Right ventricle myocardium superior (tissue), 1 donor: Measurements from ENCODE around the gene DSCAM. TPM values are rescaled to one million over a fixed set of nuclear protein-coding genes. Genes with fewer than 3 reads are reported as not detected.

Experiments used
- ATAC-seq: fragments of 200-7000 bp; cut with Tn5 transposase; one replicate; pipeline ENCODE4 v1.9.1; 2020; ENCODE audit warnings: mild to moderate bottlenecking; ENCODE audit not compliant: poor library complexity
- DNase-seq: peaks from one replicate; pipeline ENCODE4 v3.0.0-alpha.2; 2020
- intact Hi-C: fragments of 100-400 bp; cut with DNase I; formaldehyde crosslinking; loops from one replicate; pipeline ENCODE4 v1.11.2; 2022
- microRNA-seq: library from miRNA; unstranded; fragments of <30 nt; microRNA quantifications from one replicate; pipeline ENCODE4 v1.2.0, GENCODE V29; 2020
- total RNA-seq: library from RNA; stranded (reverse); fragmentation: NEBNext Ultra II Directional; extraction: Animal tissue kit (Norgen Biotek cat#: 25700); gene quantifications from one replicate; pipeline ENCODE4 v1.2.1, GENCODE V29; 2021
- donor health status: DM: no; HTN: yes; CAD: no; lungs with severe emphysema.

The DSCAM gene
- total RNA-seq, 1 donor from 2014 or later, result not detected

DNA sequence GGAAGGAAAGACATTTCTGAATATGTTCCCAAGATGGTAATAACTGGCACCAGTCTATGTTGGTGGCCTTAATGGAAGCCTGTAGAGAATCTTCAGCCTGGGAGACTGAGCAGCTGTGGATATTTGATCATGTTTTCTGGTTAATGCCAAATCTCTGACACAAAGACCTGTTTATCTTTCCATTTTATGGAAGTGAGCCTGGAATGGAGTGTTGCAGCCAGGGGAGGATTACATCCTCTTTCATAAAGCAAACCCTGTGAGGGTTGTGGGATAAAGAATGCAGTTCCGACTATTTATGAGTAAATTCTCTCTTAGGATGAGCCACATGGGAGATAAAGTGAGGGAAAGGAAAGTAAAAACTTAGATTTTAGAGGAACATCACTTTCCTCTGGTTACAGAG, 835.6 kb downstream of the DSCAM start:
- DNase-seq (no peak), ATAC-seq (no peak)
- intact Hi-C loops, result no loop called here

DNA sequence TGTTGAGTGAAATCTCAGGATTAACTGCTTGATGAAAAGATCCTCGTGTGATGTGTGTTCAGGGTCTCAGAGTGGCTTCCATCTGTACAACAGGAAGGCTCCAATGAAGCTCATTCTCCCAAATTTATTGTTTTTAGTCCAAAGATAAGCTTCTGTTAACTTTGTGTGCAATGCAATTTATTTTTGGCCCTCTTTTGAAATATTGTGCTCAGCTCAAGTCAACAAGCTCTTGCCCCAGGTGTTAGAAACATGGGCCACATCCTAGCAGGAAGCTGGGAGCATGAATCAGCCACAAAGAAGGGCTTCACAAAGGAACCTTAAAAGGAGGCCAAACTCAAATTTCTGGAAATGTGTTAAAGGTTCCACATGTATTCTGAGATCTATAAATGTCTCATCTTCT, 844.0 kb downstream of the DSCAM start:
- intact Hi-C loops, result no loop called here
- ATAC-seq (no peak), DNase-seq (no peak)

DNA sequence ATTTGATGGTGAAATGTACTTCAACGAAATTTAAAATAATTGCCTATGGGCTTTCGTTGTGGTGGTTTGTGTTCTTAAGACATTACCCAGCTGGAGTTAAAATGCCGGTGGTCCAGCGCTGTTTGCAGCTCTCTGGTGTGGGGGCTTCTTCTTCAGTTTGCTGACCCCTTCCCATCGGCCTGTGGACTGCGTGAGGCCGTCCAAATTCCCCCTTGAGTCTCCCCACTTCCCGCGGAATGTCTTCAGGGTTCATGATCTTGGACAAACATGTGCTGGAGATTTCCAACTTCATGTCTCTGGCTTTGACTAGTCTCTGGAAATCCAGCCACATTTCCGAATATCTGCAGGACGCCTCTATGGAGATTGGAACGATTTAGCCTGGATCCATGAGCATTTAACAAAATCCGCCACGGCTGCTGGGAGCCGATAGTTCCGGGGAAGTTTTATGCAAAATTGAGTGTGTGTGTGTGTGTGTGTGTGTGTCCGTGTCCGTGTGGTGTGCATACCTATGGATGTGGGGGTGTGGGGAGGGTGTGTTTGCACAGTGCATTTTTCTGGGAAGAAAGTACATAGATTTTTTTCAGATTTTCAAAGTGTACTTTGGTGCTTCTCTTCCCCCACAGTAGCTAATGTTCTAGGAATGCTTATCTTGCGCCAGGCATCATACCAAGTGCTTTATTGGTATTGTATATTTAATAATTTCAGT, 862.5 kb downstream of the DSCAM start:
- intact Hi-C loops, result no loop called here
- DNase-seq, result no peak

DNA sequence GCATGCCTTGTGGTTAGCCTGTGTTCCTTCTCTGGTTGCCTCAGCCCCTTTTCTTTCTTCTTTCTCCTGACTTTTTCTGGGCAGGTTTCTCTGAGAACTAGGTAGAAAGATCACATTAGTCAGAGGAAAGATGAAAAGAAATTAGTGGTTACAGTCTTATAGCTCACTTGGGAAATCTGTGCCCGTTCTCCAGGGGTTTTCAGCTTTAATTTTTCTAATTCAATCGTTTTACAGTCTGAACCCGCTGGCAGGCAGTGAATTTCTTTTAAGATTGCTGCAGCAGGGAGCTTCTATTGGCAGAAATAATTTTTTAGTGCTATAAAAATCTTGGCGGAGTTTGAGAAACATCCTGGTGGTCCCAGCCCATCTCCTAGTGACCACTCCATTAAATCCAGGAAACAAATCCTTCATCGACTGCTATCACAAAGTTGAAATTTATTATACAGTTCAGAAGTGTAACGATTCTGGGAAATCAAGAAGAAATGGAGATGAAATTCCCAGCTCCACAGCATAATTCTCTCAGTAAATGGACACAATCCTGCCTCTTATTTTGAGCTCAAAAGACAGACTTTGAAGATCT, 866.6 kb downstream of the DSCAM start:
- DNase-seq (no peak), ATAC-seq (no peak)
- intact Hi-C loops, result no loop called here

More for the DNA sequence above, 862.5 kb downstream of the DSCAM start:
- no peak for ATAC-seq

DNA sequence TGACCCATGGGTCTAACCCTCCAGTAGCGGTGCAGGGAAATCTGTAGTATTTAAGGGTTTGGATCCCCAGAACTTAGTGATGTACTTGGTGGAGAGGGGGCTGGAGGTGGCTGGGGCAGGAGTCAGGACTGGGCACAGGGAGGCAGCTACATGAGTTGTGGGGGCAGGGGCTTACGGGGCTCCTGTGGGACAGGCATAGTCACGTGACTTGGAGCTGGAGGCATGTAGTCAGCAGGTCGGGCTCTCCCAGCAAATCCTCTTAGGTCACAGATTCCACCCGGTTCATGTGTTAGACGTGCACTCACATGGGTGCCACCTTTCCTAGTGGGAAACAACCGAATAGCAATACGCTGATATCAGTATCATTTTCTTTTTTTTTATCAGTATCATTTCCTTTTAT, 867.6 kb downstream of the DSCAM start:
- intact Hi-C loops, result no loop called here
- ATAC-seq (no peak), DNase-seq (no peak)

DNA sequence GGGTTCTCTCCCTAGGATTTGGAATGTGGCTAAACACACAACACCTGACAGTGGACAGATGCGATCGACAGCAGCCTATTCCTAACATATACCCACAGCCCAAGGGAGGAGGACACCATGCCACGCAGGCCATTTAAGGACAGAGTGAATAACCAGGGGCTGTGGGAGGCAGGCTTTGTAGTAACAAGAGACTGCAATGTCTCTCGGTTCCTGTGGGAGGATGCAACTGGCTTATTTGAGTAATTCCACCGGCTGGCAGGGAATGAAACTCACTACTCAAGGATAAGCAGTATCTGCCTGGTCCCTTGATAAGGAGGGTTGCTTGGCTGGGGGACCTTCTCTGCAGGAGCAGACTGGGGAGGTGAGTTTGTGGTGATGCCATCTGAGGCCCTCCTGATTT, 870.2 kb downstream of the DSCAM start:
- DNase-seq (no peak), ATAC-seq (no peak)
- intact Hi-C loops, result no loop called here

DNA sequence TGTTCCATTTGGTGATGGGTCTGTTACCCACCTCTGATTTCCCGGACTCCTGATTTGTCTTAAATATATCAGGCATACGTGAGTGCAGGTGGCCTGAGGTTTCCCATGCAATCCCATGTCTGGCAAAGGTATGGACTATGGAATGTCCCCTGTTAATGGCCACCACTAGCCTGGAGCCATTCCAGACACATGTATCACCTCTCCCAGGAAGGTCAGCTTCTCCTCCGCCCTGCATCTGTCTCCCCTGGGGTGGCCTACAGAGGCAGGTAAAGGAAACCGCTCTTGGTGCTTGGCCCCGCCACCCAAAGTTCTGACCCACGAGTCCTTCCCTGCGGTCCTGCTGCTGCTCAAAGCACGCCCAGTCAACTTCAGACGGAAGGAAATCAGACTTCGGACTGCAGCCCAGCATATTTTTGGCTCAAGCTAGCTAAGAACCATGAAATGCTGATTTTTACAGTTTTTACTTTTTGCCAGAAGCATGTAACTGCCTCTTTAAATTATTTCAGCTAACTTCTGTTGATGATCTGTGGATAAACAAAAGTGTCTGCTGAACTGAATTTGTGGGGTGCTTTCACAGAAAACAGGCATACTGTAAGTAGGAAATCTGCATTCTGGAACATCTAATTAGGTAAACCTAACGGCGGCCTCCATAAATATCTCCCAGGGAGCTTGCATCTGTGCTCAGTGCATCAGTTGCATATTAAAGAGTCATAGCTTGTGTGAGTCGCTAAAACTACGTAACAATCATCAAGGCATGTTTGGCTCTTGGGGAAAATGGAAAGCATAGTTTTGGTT, 873.8 kb downstream of the DSCAM start:
- ATAC-seq, result no peak
- intact Hi-C loops, result no loop called here
- no peak for DNase-seq

DNA sequence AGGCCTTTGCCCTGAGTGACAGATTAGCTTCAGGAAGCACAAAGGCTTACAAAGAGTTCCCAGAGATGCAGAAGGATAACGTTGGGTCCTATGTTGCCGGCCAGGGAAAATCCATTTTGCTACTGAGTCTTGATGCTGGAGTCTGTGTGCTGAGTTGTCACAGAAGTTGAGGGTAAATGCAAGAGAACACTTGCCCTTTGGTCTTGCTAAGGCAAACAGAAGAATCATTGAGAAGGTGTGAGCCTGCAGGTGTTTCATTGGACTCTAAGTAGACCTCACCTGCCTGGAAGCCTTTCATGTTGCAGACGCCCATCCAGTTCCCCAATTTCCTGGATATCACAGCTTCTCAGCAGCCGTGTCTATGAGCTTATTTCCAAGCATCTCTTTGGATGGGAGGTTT, 874.5 kb downstream of the DSCAM start:
- ATAC-seq (no peak), DNase-seq (no peak)
- intact Hi-C loops, result no loop called here

DNA sequence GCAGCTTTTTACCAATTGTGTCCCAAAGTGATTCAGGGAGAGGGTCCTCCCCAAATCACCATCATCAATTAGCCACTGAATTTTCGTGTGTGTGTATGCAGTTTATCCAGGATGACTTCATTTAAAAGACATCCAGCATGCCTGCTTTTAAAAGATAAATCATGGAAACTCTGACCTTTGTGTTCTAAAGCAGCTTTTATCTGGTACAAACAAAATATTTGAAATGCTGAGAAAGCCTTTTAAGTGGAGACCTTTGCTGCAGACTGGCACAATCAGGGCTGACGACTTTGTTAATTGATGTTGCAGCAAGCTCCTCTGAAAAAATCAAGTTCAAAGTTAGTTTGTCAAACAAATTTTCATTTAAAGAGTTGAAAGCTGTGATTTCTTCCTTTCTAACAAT, 875.0 kb downstream of the DSCAM start:
- no peak for ATAC-seq
- intact Hi-C loops, result no loop called here
- DNase-seq, result no peak

DNA sequence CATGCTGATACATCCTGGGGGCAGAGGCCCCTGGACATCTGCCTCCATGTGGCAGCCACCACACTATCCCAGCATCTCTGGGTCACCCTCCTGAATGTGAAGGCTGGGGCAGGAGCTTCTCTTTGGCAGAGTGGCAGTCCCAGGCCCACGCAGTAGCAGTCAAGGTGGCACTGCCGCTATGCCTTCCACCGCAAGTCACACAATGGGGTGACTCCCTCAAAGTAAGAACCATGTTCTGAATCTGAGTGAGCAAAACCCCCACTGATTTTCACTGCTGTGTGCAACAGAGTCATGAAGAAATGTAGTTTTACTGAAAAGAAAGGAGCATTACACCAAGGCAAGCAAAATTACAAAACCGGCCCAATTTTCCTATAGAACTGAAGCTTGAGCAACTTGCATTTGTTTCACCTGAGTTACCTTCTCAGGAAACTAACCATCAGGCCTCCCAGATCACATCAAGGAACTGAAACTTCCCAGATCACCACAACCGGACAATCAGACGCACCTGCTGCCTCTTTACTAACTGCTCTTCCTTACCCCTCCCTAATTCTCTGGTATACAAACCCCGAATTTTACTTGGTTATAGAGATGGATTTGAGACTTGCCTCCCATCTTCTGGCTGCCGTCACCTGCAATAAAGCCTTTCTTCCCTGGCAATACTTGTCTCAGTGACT, 877.1 kb downstream of the DSCAM start:
- no peak for ATAC-seq
- intact Hi-C loops, result no loop called here
- DNase-seq, result no peak

DNA sequence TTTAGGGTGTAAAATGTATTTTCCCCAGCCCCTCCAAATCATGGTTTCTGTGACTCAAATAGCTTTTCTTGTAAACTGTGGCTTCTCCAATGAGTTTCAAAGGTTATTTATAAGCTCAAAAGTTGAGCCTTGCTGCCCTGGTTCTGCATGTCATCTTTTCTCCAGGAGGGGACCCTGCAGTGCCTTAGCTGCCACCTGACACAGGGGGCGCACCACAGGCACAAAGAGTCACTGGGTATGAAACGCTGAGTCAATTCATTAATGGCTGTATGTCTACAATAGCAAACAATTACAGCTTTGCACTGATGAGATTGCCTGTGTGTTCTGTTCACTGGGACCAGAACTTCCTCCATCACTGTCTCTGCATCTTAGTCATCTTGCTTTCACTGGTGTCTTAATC, 878.9 kb downstream of the DSCAM start:
- intact Hi-C loops, result no loop called here
- ATAC-seq (no peak), DNase-seq (no peak)

DNA sequence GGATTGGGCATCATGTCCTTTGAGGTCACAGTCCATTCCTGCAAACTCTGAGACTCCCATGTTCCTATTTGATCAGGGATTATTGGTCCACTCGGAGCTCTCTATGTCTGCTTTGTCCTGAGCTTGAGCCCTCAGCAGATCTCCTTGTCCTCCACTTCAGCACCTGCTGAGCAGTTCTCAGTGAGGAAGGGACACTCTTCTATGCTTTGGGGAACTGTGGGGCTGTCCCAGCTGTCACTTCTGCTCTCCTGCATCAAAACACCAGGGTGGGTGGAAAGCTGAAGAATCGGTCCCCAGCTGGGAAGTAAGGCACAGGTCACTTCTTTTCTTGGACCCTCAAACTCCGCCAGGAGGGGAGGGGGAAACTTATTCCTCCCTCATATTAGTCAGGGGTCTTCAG, 880.2 kb downstream of the DSCAM start:
- ATAC-seq (no peak), DNase-seq (no peak)
- intact Hi-C loops, result no loop called here

DNA sequence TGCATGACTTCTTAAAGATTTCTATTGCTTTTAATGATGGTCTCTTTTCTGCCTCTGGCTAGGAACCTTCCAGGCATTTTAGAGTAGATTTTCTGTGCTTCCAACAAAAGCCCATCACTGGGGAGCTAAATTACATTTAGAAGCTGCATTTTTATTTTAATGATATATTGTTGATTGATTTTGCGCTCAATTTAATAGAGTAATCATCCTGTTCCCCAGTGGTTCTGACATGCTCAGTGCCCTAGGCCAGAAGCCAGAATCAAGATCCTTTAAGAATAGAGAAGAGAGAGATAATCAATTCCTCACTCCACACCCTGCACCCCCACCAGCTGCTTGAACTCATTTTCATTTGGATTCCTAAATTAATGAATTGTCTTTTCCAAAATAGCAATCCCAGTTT, 881.9 kb downstream of the DSCAM start:
- no peak for ATAC-seq
- intact Hi-C loops, result no loop called here
- no peak for DNase-seq

DNA sequence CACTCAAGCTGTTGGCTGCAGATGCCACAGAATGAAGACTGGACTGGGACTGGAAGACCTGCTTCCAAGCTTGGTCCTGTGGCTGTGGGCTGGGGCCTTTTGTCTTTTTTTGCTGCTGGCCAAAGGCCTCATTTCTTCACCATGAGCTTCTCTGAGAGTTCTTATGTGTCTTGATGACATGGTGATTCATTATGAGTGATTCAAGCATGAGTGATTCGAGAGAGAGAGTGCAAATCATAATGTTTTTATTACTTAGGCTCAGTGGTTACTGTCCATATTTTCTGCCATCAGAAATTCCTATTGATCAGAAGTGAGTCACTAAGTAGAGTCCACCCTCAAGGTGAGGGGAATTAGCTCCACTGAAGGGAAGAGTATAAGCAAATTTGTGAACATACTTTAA, 885.7 kb downstream of the DSCAM start:
- ATAC-seq (no peak), DNase-seq (no peak)
- intact Hi-C loops, result no loop called here

Small RNAs within 50 kb of the gene (microRNA-seq; reads per million reads assigned to microRNA genes)
- gene MIR4760, result not detected
